Activated CD8-positive, alpha-beta memory T cell treated with anti-CD3 and anti-CD28 coated beads, Interleukin-2, amount 50 U/mL, for 4 hours (primary cell): Measurements from ENCODE around the gene GOLGA8A.
"Not testable (repeated sequence)": the region's sequence is repeated elsewhere in the genome, so short reads cannot be mapped to it uniquely, and the experiment has no call there.

Experiments
- DNase-seq: peaks from one replicate; pipeline ENCODE4 v3.0.0-alpha.2; 2020

The GOLGA8A gene

GRCh38 chr15:34437687-34438086 lies at the start of gene GOLGA8A:
GOLGA8A (minus strand) TSS chr15:34437808; CDS start chr15:34389691, 48,117 bp downstream.
- DNase-seq, result peak; percentile 88

- no peak for DNase-seq
Observed at GRCh38 chr15:34483644-34484043, 46.0 kb upstream of the GOLGA8A start.

GRCh38 chr15:34481370-34481769 lies 43.8 kb upstream of the GOLGA8A start:
- no peak for DNase-seq

- DNase-seq, result no peak
Observed at GRCh38 chr15:34473840-34474239, 36.2 kb upstream of the GOLGA8A start.

- no peak for DNase-seq
Observed at GRCh38 chr15:34472947-34473346, 35.3 kb upstream of the GOLGA8A start.

GRCh38 chr15:34470892-34471291 lies 33.3 kb upstream of the GOLGA8A start:
- no peak for DNase-seq

- no peak for DNase-seq
Observed at GRCh38 chr15:34470091-34470490, 32.5 kb upstream of the GOLGA8A start.

- DNase-seq, result no peak
Observed at GRCh38 chr15:34461730-34462129, 24.1 kb upstream of the GOLGA8A start.

GRCh38 chr15:34460451-34460850 lies 22.8 kb upstream of the GOLGA8A start:
- no peak for DNase-seq

GRCh38 chr15:34456658-34457057 lies 19.1 kb upstream of the GOLGA8A start:
- no peak for DNase-seq

- DNase-seq, result no peak
Observed at GRCh38 chr15:34442891-34443290, 5.3 kb upstream of the GOLGA8A start.

- DNase-seq, result no peak
Observed at GRCh38 chr15:34439878-34440277, 2.3 kb upstream of the GOLGA8A start.

GRCh38 chr15:34436956-34437442 lies 609 bp downstream of the GOLGA8A start:
- DNase-seq, result peak; percentile 60

GRCh38 chr15:34436126-34436955 lies 1.3 kb downstream of the GOLGA8A start:
- no peak for DNase-seq

- DNase-seq, result no peak
Observed at GRCh38 chr15:34435658-34436057, 1.9 kb downstream of the GOLGA8A start.

- no peak for DNase-seq
Observed at GRCh38 chr15:34434627-34435305, 2.8 kb downstream of the GOLGA8A start.

- DNase-seq, result not testable (repeated sequence)
Observed at GRCh38 chr15:34433956-34434626, 3.5 kb downstream of the GOLGA8A start.

GRCh38 chr15:34430642-34431041 lies 7.0 kb downstream of the GOLGA8A start:
- not testable (repeated sequence) for DNase-seq

- DNase-seq, result not testable (repeated sequence)
Observed at GRCh38 chr15:34423425-34424090, 14.1 kb downstream of the GOLGA8A start.

GRCh38 chr15:34420953-34421352 lies 16.7 kb downstream of the GOLGA8A start:
- DNase-seq, result not testable (repeated sequence)

GRCh38 chr15:34418435-34418834 lies 19.2 kb downstream of the GOLGA8A start:
- DNase-seq, result not testable (repeated sequence)

GRCh38 chr15:34409511-34409910 lies 28.1 kb downstream of the GOLGA8A start:
- DNase-seq, result not testable (repeated sequence)

GRCh38 chr15:34408973-34409372 lies 28.6 kb downstream of the GOLGA8A start:
- DNase-seq, result not testable (repeated sequence)
